ENCODE data around the gene RIPK3. TPM values are rescaled to one million over a fixed set of nuclear protein-coding genes. Genes with fewer than 3 reads are reported as not detected.

Gene RIPK3
- total RNA-seq, 3 donors from 2014 or later (not counting 1 experiment from before 2014, with no cell fraction given), result 36.1 to 58.2 (median 45.5) TPM

DNA sequence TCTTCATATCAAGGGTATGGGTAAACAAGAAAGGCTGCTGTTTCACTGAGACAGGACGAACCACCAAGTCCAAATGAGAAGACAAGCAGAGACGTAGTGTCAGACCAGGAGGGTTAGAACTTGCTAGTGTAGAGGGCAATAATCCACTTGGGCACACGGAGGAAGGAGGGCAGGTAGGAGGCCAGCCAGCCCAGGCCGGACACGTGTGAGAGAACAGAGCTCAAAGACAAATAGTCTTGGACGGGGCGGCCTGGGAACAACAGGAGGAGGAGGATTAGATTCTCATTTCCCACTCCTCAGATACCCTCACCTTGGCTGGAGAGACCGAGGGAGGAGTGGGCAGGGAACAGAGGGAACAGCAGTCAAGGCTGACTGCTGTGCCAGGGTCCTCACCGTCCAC, 49.0 kb downstream of the RIPK3 start:
- 95% methylated on average over 8 of the region's 9 CpGs for WGBS (ENCODE audit: insufficient coverage)
- Mint-ChIP-seq H3K36me3 (peaks cover 11% of the 10 kb centered on the region), H3K9me3 (no peaks in the 10 kb centered on the region), H3K27me3 (ENCODE audit: low read depth in 2 of 2) (no peaks in the 10 kb centered on the region), H3K4me3 (no peak overlapping the region), H3K4me1 (no peaks in the 10 kb centered on the region), H3K27ac (no peak overlapping the region)
- H3K9me3 ChIP-seq (ENCODE audit: control insufficient read depth, insufficient read depth, low read length), result no peaks in the 10 kb centered on the region
- peaks cover 16% of the 10 kb centered on the region for H3K4me1 ChIP-seq (ENCODE audit: control insufficient read depth, insufficient read depth, low read length)
- no peak overlapping the region for H3K4me3 ChIP-seq (ENCODE audit: low read length)
- TF ChIP-seq, protein P1, sequence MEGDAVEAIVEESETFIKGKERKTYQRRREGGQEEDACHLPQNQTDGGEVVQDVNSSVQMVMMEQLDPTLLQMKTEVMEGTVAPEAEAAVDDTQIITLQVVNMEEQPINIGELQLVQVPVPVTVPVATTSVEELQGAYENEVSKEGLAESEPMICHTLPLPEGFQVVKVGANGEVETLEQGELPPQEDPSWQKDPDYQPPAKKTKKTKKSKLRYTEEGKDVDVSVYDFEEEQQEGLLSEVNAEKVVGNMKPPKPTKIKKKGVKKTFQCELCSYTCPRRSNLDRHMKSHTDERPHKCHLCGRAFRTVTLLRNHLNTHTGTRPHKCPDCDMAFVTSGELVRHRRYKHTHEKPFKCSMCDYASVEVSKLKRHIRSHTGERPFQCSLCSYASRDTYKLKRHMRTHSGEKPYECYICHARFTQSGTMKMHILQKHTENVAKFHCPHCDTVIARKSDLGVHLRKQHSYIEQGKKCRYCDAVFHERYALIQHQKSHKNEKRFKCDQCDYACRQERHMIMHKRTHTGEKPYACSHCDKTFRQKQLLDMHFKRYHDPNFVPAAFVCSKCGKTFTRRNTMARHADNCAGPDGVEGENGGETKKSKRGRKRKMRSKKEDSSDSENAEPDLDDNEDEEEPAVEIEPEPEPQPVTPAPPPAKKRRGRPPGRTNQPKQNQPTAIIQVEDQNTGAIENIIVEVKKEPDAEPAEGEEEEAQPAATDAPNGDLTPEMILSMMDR (IDR thresholded peaks at IDR 0.05), result no peak
- H3K36me3 ChIP-seq (ENCODE audit: control insufficient read depth, insufficient read depth, low read length), result peaks cover 39% of the 10 kb centered on the region
- no peak for DNase-seq
- no peak overlapping the region for H3K27ac ChIP-seq (ENCODE audit: low read length)
- ATAC-seq, result no peak
- intact Hi-C loops (cut with micrococcal nuclease), result no loop called here
- H3K27me3 ChIP-seq (ENCODE audit: control insufficient read depth, insufficient read depth, low read length), result no peaks in the 10 kb centered on the region

DNA sequence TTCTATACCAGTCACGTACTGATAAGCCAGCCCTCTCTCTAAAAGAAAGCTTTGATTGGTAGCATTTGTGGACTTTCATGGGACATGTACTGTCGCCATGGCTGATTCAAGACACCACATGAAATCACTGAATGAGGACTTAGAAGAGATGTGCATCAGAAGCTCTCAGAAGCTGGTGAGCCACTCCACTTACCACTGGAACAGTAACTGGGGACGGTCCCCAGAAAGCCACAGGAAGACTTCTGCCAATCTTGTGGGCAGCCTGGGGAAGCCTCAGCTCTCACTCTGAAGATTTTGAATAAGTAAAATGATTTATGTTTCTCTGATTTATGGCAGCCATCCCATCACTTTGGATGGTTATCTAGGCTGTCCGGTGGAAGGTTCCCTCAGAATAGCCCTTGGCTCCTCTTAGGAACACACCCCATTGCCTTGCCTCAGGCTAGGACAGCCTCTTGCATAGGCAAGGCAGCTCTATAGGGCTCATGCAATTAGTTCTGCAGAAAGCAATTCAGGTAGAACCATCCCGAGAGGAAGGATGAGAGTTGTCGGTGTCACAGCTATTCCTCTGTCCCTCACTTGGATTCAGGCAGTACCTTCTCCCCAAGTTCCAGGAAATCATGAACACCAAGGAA, 50.0 kb downstream of the RIPK3 start:
- no peak overlapping the region for H3K4me3 ChIP-seq (ENCODE audit: low read length)
- Mint-ChIP-seq H3K4me1 (no peaks in the 10 kb centered on the region), H3K9me3 (no peaks in the 10 kb centered on the region), H3K27me3 (ENCODE audit: low read depth in 2 of 2) (no peaks in the 10 kb centered on the region), H3K27ac (no peak overlapping the region), H3K4me3 (no peak overlapping the region), H3K36me3 (peaks cover 9% of the 10 kb centered on the region)
- no peak overlapping the region for H3K27ac ChIP-seq (ENCODE audit: low read length)
- H3K9me3 ChIP-seq (ENCODE audit: control insufficient read depth, insufficient read depth, low read length), result no peaks in the 10 kb centered on the region
- DNase-seq (peak in 1 of 2 donors; percentile 53), ATAC-seq (peak in 2 of 3 donors; percentile 21 to 55)
- TF ChIP-seq, protein P1 (IDR thresholded peaks at IDR 0.05), result no peak
- peaks cover 16% of the 10 kb centered on the region for H3K4me1 ChIP-seq (ENCODE audit: control insufficient read depth, insufficient read depth, low read length)
- WGBS (ENCODE audit: insufficient coverage), result 52% methylated on average over 6 of the region's 6 CpGs
- peaks cover 35% of the 10 kb centered on the region for H3K36me3 ChIP-seq (ENCODE audit: control insufficient read depth, insufficient read depth, low read length)
- intact Hi-C loops (cut with micrococcal nuclease), result no loop called here
- no peaks in the 10 kb centered on the region for H3K27me3 ChIP-seq (ENCODE audit: control insufficient read depth, insufficient read depth, low read length)

DNA sequence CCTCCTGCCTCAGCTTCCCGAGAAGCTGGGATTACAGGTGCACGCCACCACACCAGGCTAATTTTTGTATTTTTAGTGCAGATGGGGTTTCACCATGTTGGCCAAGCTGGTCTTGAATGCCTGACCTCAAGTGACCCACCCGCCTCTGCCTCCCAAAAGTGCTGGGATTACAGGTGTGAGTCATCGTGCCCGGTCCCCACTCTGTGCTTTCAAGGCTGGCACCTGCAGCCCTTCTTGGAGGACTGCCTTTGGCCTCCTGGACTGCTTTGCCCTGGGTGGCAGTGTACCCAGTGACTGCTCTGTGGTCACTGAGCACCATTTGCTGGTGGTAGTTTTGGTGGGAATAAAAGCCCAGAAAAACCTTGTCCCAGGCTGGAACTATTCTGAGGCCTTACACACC, 52.8 kb downstream of the RIPK3 start:
- no peak overlapping the region for H3K27ac Mint-ChIP-seq

More for the DNA sequence above, 52.8 kb downstream of the RIPK3 start:
- peaks cover 19% of the 10 kb centered on the region for H3K4me1 ChIP-seq (ENCODE audit: control insufficient read depth, insufficient read depth, low read length)
- intact Hi-C loops (cut with micrococcal nuclease), result no loop called here
- no peaks in the 10 kb centered on the region for H3K4me1 Mint-ChIP-seq
- H3K27ac ChIP-seq (ENCODE audit: low read length), result no peak overlapping the region
- 96% methylated on average over 5 of the region's 5 CpGs for WGBS (ENCODE audit: insufficient coverage)
- TF ChIP-seq, protein P1 (IDR thresholded peaks at IDR 0.05), result no peak
- no peaks in the 10 kb centered on the region for H3K9me3 ChIP-seq (ENCODE audit: control insufficient read depth, insufficient read depth, low read length)
- no peaks in the 10 kb centered on the region for H3K27me3 Mint-ChIP-seq (ENCODE audit: low read depth in 2 of 2)
- no peak overlapping the region for H3K4me3 Mint-ChIP-seq
- no peak overlapping the region for H3K4me3 ChIP-seq (ENCODE audit: low read length)
- H3K27me3 ChIP-seq (ENCODE audit: control insufficient read depth, insufficient read depth, low read length), result no peaks in the 10 kb centered on the region
- peaks cover 24% of the 10 kb centered on the region for H3K36me3 ChIP-seq (ENCODE audit: control insufficient read depth, insufficient read depth, low read length)
- H3K9me3 Mint-ChIP-seq, result no peaks in the 10 kb centered on the region
- H3K36me3 Mint-ChIP-seq, result peaks cover 9% of the 10 kb centered on the region
- ATAC-seq (no peak), DNase-seq (no peak)

Other genes with a start within 250 kb of the RIPK3 start
- gene PCK2, start 245.7 kb downstream of the RIPK3 start, total RNA-seq, result 10 to 100 TPM in 2 of 3 donors, 1 to 10 TPM in 1; 9.8 to 13.8 (median 12.3) TPM
- gene DCAF11, start 225.2 kb downstream of the RIPK3 start, total RNA-seq, result 10 to 100 TPM; 77.5 to 99.3 (median 96.3) TPM
- gene NRL, start 225.0 kb downstream of the RIPK3 start, total RNA-seq, result 1 to 10 TPM in 2 of 3 donors, under 1 TPM in 1; 0.78 to 3.3 (median 2.8) TPM
- 1 to 10 TPM in 2 of 3 donors, under 1 TPM in 1; 0.80 to 2.8 (median 2.3) TPM for gene FITM1, start 209.3 kb downstream of the RIPK3 start, total RNA-seq
- gene PSME1, start 203.8 kb downstream of the RIPK3 start, total RNA-seq, result 100 to 1,000 TPM; 315 to 345 (median 318) TPM
- 10 to 100 TPM in 2 of 3 donors, 1 to 10 TPM in 1; 9.3 to 12.3 (median 12.0) TPM for gene EMC9, start 198.4 kb downstream of the RIPK3 start, total RNA-seq
- 100 to 1,000 TPM; 193 to 237 (median 234) TPM for gene PSME2, start 193.4 kb downstream of the RIPK3 start, total RNA-seq
- gene RNF31, start 192.5 kb downstream of the RIPK3 start, total RNA-seq, result 100 to 1,000 TPM in 2 of 3 donors, 10 to 100 TPM in 1; 96.9 to 134 (median 125) TPM
- gene IRF9, start 178.7 kb downstream of the RIPK3 start, total RNA-seq, result 100 to 1,000 TPM; 178 to 348 (median 319) TPM
- 100 to 1,000 TPM in 2 of 3 donors, 10 to 100 TPM in 1; 77.7 to 138 (median 103) TPM for gene REC8, start 167.9 kb downstream of the RIPK3 start, total RNA-seq
- 10 to 100 TPM; 46.2 to 61.5 (median 51.9) TPM for gene IPO4, start 151.2 kb downstream of the RIPK3 start, total RNA-seq
- 10 to 100 TPM; 15.2 to 32.1 (median 28.7) TPM for gene TM9SF1, start 144.6 kb downstream of the RIPK3 start, total RNA-seq
- 1 to 10 TPM; 1.3 to 2.9 (median 1.5) TPM for gene TSSK4, start 134.3 kb downstream of the RIPK3 start, total RNA-seq
- gene CHMP4A, start 126.5 kb downstream of the RIPK3 start, total RNA-seq, result 100 to 1,000 TPM; 105 to 118 (median 115) TPM
- 1 to 10 TPM; 4.0 to 6.1 (median 5.5) TPM for gene MDP1, start 123.9 kb downstream of the RIPK3 start, total RNA-seq
- gene NEDD8, start 107.6 kb downstream of the RIPK3 start, total RNA-seq, result 100 to 1,000 TPM in 1 of 3 donors, 10 to 100 TPM in 2; 93.6 to 109 (median 95.9) TPM
- gene GMPR2, start 107.1 kb downstream of the RIPK3 start, total RNA-seq, result 10 to 100 TPM; 46.5 to 63.3 (median 53.3) TPM
- 100 to 1,000 TPM; 158 to 269 (median 176) TPM for gene TINF2, start 97.4 kb downstream of the RIPK3 start, total RNA-seq
- 1 to 10 TPM; 1.7 to 4.9 (median 4.7) TPM for gene TGM1, start 76.8 kb downstream of the RIPK3 start, total RNA-seq
- 10 to 100 TPM; 72.9 to 95.1 (median 88.5) TPM for gene RABGGTA, start 68.4 kb downstream of the RIPK3 start, total RNA-seq
- 10 to 100 TPM; 39.8 to 59.0 (median 43.3) TPM for gene DHRS1, start 40.2 kb downstream of the RIPK3 start, total RNA-seq
- 10 to 100 TPM; 34.9 to 47.8 (median 39.2) TPM for gene NOP9, start 40.1 kb downstream of the RIPK3 start, total RNA-seq
- 10 to 100 TPM; 40.0 to 59.6 (median 46.6) TPM for gene CIDEB, start 32.0 kb downstream of the RIPK3 start, total RNA-seq
- gene LTB4R2, start 29.9 kb downstream of the RIPK3 start, total RNA-seq, result 10 to 100 TPM; 27.6 to 40.5 (median 37.4) TPM
- 10 to 100 TPM; 33.5 to 55.7 (median 49.7) TPM for gene LTB4R, start 28.5 kb downstream of the RIPK3 start, total RNA-seq
- 10 to 100 TPM in 2 of 3 donors, 1 to 10 TPM in 1; 9.8 to 17.6 (median 11.3) TPM for gene ADCY4, start 4.9 kb downstream of the RIPK3 start, total RNA-seq
- gene NFATC4, start 28.2 kb upstream of the RIPK3 start, total RNA-seq, result not detected
- gene NYNRIN, start 59.0 kb upstream of the RIPK3 start, total RNA-seq, result under 1 TPM; 0.23 to 0.53 (median 0.42) TPM
- gene CBLN3, start 89.7 kb upstream of the RIPK3 start, total RNA-seq, result 1 to 10 TPM in 2 of 3 donors, under 1 TPM in 1; 0.75 to 1.5 (median 1.1) TPM
- 100 to 1,000 TPM; 106 to 141 (median 116) TPM for gene KHNYN, start 90.0 kb upstream of the RIPK3 start, total RNA-seq
- 100 to 1,000 TPM in 2 of 3 donors, 10 to 100 TPM in 1; 97.1 to 106 (median 100) TPM for gene SDR39U1, start 102.8 kb upstream of the RIPK3 start, total RNA-seq
- gene CMA1, start 168.3 kb upstream of the RIPK3 start, total RNA-seq, result under 1 TPM in 1 of 3 donors, not detected in 2; 0.63 TPM
- 1 to 10 TPM in 1 of 3 donors, under 1 TPM in 1, not detected in 1; 0.43 to 1.0 TPM for gene CTSG, start 236.3 kb upstream of the RIPK3 start, total RNA-seq

Measured in natural killer cell (primary cell).